ENCODE data around the gene TAB2.

Gene TAB2

DNA sequence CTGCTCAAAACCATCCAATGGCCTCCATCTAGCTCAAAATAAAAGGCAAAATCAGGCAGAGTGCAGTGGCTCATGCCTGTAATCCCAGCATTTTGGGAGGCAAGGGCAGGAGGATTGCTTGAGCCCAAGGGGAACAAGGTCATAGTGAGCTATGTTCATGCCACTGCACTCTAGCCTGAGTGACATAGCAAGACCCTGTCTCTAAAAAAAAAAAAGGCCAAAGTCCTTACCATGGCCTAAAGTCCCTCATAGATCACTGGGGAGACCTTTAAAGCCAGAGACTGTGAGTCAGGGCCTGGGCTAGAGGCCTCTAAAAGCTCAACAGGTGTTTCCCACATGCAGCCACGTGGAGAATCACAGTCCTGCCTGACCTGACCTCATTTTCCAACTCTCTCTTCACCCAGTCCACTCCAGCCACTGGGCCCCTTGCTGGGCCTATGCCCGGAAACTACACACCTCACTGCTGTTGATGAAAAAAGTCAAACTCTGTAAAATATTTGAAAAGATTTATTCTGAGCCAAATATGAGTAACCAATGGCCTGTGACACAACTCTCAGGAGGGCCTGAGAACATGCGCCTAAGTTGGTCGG is 28.2 kb upstream of the TAB2 start:
- no peak overlapping the region for H3K4me3 ChIP-seq (replicated peaks in 1 of 2; ENCODE audit: low read depth in 2 of 2, low read length in 2 of 2)
- TF ChIP-seq, protein P1, sequence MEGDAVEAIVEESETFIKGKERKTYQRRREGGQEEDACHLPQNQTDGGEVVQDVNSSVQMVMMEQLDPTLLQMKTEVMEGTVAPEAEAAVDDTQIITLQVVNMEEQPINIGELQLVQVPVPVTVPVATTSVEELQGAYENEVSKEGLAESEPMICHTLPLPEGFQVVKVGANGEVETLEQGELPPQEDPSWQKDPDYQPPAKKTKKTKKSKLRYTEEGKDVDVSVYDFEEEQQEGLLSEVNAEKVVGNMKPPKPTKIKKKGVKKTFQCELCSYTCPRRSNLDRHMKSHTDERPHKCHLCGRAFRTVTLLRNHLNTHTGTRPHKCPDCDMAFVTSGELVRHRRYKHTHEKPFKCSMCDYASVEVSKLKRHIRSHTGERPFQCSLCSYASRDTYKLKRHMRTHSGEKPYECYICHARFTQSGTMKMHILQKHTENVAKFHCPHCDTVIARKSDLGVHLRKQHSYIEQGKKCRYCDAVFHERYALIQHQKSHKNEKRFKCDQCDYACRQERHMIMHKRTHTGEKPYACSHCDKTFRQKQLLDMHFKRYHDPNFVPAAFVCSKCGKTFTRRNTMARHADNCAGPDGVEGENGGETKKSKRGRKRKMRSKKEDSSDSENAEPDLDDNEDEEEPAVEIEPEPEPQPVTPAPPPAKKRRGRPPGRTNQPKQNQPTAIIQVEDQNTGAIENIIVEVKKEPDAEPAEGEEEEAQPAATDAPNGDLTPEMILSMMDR (IDR thresholded peaks at IDR 0.05; ENCODE audit: low read depth, low read length) = no peak
- no peak for DNase-seq (ENCODE audit: low read depth in 2 of 2)

DNA sequence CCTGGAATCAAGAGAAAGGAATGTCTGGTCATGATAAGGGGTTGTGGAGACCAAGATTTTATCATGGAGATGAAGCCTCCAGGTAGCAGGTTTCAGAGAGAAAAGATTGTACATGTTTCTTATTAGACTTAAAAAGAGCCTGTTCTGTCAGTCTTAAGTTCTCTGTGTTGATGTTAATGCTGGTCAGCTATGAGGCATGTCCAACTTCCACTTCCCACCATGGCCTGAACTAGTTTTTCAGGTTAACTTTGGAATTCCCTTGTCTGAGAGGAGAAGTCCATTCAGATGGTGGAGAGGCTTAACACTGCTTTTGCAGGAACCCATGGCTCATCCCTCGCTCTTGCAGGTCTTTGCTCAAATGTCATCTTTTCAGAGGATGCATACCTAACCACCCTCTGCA is 27.5 kb upstream of the TAB2 start:
- no peak for DNase-seq (ENCODE audit: low read depth in 2 of 2)
- H3K4me3 ChIP-seq (replicated peaks in 1 of 2; ENCODE audit: low read depth in 2 of 2, low read length in 2 of 2) = no peak overlapping the region
- TF ChIP-seq, protein P1 (IDR thresholded peaks at IDR 0.05; ENCODE audit: low read depth, low read length) = no peak

DNA sequence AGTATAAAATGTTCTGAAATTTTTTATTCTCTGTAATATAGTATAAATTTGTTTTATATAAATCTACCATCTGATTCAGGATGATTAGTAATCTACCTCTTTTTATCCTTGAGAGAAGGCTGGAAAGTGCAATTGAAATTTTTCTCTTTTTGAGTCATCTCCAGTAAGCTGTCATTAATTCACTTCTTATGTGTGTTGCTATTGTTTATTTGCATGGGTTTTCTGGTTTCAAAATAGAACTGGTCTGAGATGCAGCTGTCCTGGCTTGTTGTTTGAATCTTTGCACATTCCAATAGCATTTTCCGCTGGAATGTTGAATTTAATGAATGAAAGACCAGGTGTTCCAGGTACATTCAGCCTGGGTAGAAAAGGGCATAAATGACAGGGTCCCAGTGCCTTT is 24.3 kb upstream of the TAB2 start:
- H3K4me3 ChIP-seq (replicated peaks in 1 of 2; ENCODE audit: low read depth in 2 of 2, low read length in 2 of 2) = no peak overlapping the region
- no peak for DNase-seq (ENCODE audit: low read depth in 2 of 2)
- TF ChIP-seq, protein P1 (IDR thresholded peaks at IDR 0.05; ENCODE audit: low read depth, low read length) = no peak

DNA sequence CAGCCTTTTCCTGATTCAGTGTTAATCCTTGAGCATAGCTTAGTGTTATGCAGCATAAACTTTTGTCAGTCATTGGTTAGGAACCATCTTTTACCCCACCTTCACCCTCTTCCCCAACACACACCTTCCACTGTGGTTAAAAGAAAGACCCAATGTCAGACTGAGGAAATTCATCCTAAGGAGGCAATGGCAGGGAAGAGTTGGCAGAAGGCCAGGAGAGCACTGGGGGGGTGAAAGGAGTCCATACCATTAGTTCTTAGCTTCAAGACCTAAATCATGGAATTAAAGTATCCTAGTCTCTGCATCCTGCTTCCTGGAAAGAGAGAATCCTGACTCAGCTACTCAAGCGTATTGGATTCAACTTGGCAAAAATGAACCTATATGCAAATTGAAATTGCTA is 16.9 kb upstream of the TAB2 start:
- H3K4me3 ChIP-seq (replicated peaks in 1 of 2; ENCODE audit: low read depth in 2 of 2, low read length in 2 of 2) = no peak overlapping the region
- TF ChIP-seq, protein P1 (IDR thresholded peaks at IDR 0.05; ENCODE audit: low read depth, low read length) = no peak
- no peak for DNase-seq (ENCODE audit: low read depth in 2 of 2)

DNA sequence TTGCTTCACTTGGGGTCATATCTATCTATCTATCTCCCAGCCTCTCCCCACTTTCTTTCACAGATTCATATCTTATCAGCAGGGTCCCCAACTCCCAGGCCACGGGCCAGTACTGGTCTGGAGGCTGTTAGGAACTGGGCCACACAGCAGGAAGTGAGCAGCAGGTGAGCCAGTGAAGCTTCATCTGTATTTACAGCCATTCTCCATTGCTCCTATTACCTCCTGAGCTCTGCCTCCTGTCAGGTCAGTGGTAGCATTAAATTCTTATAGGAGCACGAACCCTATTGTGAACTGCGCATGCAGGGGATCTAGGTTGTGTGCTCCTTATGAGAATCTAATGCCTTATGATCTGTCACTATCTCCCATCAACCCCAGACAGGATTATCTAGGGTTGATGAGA is 14.8 kb upstream of the TAB2 start:
- no peak for DNase-seq (ENCODE audit: low read depth in 2 of 2)
- TF ChIP-seq, protein P1 (IDR thresholded peaks at IDR 0.05; ENCODE audit: low read depth, low read length) = no peak
- no peak overlapping the region for H3K4me3 ChIP-seq (replicated peaks in 1 of 2; ENCODE audit: low read depth in 2 of 2, low read length in 2 of 2)

DNA sequence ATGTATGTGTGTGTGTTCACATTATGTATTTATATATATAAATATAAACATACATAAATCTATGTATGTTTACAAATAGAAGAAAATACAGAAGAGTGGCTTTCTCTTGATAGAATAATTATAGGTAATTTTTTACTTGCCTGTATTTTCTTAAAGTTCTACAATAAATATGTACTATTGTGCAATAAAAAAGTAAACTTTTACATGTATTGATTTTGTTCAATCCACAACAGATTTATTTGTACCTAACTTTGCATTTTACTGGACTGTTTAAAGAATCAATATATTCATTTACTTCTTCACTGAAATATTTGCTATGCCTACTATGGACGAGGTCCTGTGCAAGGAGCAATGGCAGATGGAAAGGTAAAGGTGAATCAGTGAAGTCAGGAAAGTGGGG is 14.0 kb upstream of the TAB2 start:
- H3K4me3 ChIP-seq (replicated peaks in 1 of 2; ENCODE audit: low read depth in 2 of 2, low read length in 2 of 2) = no peak overlapping the region
- TF ChIP-seq, protein P1 (IDR thresholded peaks at IDR 0.05; ENCODE audit: low read depth, low read length) = no peak
- no peak for DNase-seq (ENCODE audit: low read depth in 2 of 2)

DNA sequence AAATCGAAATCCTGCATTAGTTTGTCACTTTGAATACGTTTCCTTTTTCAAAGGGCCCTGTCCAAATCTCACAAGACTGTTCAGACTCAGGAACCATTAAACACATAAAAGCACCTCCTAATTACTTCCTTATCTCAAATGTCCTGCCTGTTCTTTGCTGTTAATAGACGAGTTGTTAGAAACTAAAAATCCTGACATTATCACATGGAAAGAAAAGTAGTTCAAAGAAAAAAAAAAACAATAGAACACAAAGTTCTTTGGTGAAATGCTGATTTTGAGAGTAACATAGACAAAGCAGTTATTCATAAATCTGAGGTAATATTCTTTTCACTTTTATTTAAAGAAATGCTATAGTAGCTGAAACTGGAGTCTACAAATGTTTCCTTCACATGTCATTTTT is 12.1 kb upstream of the TAB2 start:
- no peak for DNase-seq (ENCODE audit: low read depth in 2 of 2)
- H3K4me3 ChIP-seq (replicated peaks in 1 of 2; ENCODE audit: low read depth in 2 of 2, low read length in 2 of 2) = no peak overlapping the region
- TF ChIP-seq, protein P1 (IDR thresholded peaks at IDR 0.05; ENCODE audit: low read depth, low read length) = no peak
